IPS-18c (cell line): ENCODE results near the gene PAK1IP1.
A peak's percentile ranks its signal among the peaks of the same experiment; 100 is the strongest.
"Not testable (repeated sequence)": the region's sequence is repeated elsewhere in the genome, so short reads cannot be mapped to it uniquely, and the experiment has no call there.

ENCODE experiments used
- H3K4me3 ChIP-seq: 2 replicates; pipeline ENCODE4 v1.7.0; 2013; ENCODE audit warnings: low read depth, mild to moderate bottlenecking, low read length, moderate library complexity; ENCODE audit not compliant: insufficient read depth
- H3K9me3 ChIP-seq: one replicate; pipeline ENCODE4 v1.6.1; 2013; ENCODE audit warnings: mild to moderate bottlenecking, low read length, moderate library complexity; ENCODE audit not compliant: control insufficient read depth, insufficient read depth

Gene PAK1IP1

GRCh38 chr6:10686901-10687300, 7.9 kb upstream of the PAK1IP1 start:
- no peaks in the 10 kb centered on the region for H3K9me3 ChIP-seq
- H3K4me3 ChIP-seq, result no peak overlapping the region

GRCh38 chr6:10687582-10687981, 7.2 kb upstream of the PAK1IP1 start:
- H3K9me3 ChIP-seq, result no peaks in the 10 kb centered on the region

GRCh38 chr6:10690651-10691445, 3.9 kb upstream of the PAK1IP1 start:
- H3K4me3 ChIP-seq, result no peak overlapping the region
- H3K9me3 ChIP-seq, result no peaks in the 10 kb centered on the region

More at GRCh38 chr6:10687582-10687981, 7.2 kb upstream of the PAK1IP1 start:
- no peak overlapping the region for H3K4me3 ChIP-seq

- no peaks in the 10 kb centered on the region for H3K9me3 ChIP-seq
- peak overlapping the region; percentile 97 for H3K4me3 ChIP-seq
These were observed 1.7 kb upstream of the PAK1IP1 start for GRCh38 chr6:10692965-10693538.

- Histone ChIP-seq H3K9me3 (no peaks in the 10 kb centered on the region), H3K4me3 (peak overlapping the region; percentile 97)
These were observed 400 bp downstream of the PAK1IP1 start for GRCh38 chr6:10695086-10695657.

GRCh38 chr6:10696655-10697054, 1.9 kb downstream of the PAK1IP1 start:
- Histone ChIP-seq H3K4me3 (no peak overlapping the region), H3K9me3 (no peaks in the 10 kb centered on the region)

- H3K4me3 ChIP-seq, result no peak overlapping the region
- peaks cover 8% of the 10 kb centered on the region for H3K9me3 ChIP-seq
These were observed 19.2 kb downstream of the PAK1IP1 start for GRCh38 chr6:10713962-10714361.

- Histone ChIP-seq H3K4me3 (no peak overlapping the region), H3K9me3 (peaks cover 8% of the 10 kb centered on the region)
These were observed 24.7 kb downstream of the PAK1IP1 start for GRCh38 chr6:10719296-10719963.

- Histone ChIP-seq H3K9me3 (peaks cover 8% of the 10 kb centered on the region), H3K4me3 (no peak overlapping the region)
These were observed 25.1 kb downstream of the PAK1IP1 start for GRCh38 chr6:10719964-10720264.

- Histone ChIP-seq H3K4me3 (no peak overlapping the region), H3K9me3 (peaks cover 8% of the 10 kb centered on the region)
These were observed 25.6 kb downstream of the PAK1IP1 start for GRCh38 chr6:10720265-10720959.

- H3K4me3 ChIP-seq, result not testable (repeated sequence)
These were observed 26.4 kb downstream of the PAK1IP1 start for GRCh38 chr6:10720960-10721849.

GRCh38 chr6:10721850-10722569, 27.2 kb downstream of the PAK1IP1 start:
- Histone ChIP-seq H3K9me3 (peaks cover 8% of the 10 kb centered on the region), H3K4me3 (peak overlapping the region; percentile 74)

More at GRCh38 chr6:10720960-10721849, 26.4 kb downstream of the PAK1IP1 start:
- not testable (repeated sequence) for H3K9me3 ChIP-seq

GRCh38 chr6:10722570-10722819, 27.7 kb downstream of the PAK1IP1 start:
- Histone ChIP-seq H3K9me3 (peaks cover 8% of the 10 kb centered on the region), H3K4me3 (peak overlapping the region; percentile 74)

- Histone ChIP-seq H3K9me3 (peaks cover 3% of the 10 kb centered on the region), H3K4me3 (peak within 1 kb of the TSS; percentile 74)
These were observed 28.2 kb downstream of the PAK1IP1 start, which contains the start of gene TMEM14C for GRCh38 chr6:10722820-10723566. TSS of gene TMEM14C (plus strand) at chr6:10723070. CDS start at chr6:10724614, 1,544 bp downstream.

GRCh38 chr6:10723567-10723881, 28.8 kb downstream of the PAK1IP1 start:
- Histone ChIP-seq H3K9me3 (peaks cover under 1% of the 10 kb centered on the region), H3K4me3 (peak overlapping the region; percentile 74)

GRCh38 chr6:10725044-10725443, 30.3 kb downstream of the PAK1IP1 start:
- H3K4me3 ChIP-seq, result no peak overlapping the region

More at GRCh38 chr6:10725044-10725443, 30.3 kb downstream of the PAK1IP1 start:
- no peaks in the 10 kb centered on the region for H3K9me3 ChIP-seq
